HCEC 1CT (cell line): ENCODE results near the gene CPE.
A peak's percentile ranks its signal among the peaks of the same experiment; 100 is the strongest.

Experiments used
- DNase-seq: peaks from one replicate; pipeline ENCODE4 v3.0.0-alpha.2; 2017

CPE gene

GRCh38 chr4:165515201-165515600 is 136.4 kb downstream of the CPE start:
- no peak for DNase-seq

DNA sequence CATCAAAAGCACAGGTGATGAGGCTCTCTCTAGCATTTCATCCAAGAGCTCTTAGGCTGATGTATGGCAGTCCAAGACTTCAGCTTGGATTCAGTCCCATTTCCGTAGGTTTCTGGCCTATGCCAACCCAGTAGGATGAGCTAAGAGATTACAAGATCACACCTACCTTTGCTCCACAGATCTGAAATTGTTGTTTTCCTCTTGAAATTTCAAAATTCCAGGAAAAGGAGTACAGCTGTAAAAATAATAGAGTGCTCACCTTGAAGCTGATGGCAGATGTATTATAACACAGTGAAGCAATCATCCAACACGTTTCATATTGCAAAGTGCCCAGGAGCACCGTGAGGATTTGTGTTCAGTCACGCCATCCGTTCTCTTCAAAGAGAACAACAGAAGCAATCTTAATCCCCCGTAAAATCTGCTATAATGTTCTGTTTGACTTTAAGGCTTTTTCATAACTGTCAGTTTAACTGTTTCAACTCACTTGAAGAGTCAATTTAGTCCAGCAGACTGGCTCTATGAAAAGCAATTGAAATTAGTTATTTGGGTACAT is 137.5 kb downstream of the CPE start:
- no peak for DNase-seq

GRCh38 chr4:165517216-165517615 is 138.4 kb downstream of the CPE start:
- DNase-seq: no peak

- no peak for DNase-seq
Measured at GRCh38 chr4:165518024-165518616, 139.3 kb downstream of the CPE start.

- DNase-seq: no peak
Measured at GRCh38 chr4:165518686-165519085, 139.9 kb downstream of the CPE start.

GRCh38 chr4:165519591-165519990 is 140.8 kb downstream of the CPE start:
- DNase-seq: no peak

GRCh38 chr4:165520086-165520485 is 141.3 kb downstream of the CPE start:
- DNase-seq: no peak

- no peak for DNase-seq
Measured at GRCh38 chr4:165522050-165522449, 143.2 kb downstream of the CPE start.

- no peak for DNase-seq
Measured at GRCh38 chr4:165524532-165525190, 145.9 kb downstream of the CPE start.

- no peak for DNase-seq
Measured at GRCh38 chr4:165532976-165533375, 154.2 kb downstream of the CPE start.

DNA sequence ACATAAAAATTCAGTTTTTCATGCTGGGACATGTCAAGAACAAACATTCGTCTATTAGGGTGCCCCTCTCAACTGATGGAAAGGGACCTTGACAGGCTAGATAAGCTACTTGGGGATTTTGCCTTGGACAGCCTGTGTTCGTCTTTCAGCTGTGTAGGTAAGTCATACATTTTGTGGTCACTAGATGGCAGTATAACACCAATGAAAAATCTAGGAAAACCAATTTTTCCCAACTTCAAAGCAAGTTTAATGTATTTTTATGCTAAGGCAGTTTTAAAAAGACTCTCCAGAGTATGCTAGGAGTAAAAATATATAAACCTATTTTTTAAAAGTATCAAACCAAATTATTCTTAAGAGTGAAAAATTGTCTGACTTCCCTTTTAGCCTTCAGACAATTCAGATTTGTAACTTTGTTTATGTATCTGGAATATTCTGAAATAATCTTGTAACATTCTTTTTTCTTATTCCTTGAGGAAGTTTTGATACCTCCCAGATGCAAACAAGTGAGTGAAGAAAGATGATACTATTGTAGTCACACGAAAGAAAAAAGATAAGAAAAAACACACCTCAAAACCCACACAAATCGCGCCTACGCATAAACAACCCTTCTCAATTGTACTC is 158.3 kb downstream of the CPE start:
- peak; percentile 15 for DNase-seq

- DNase-seq: no peak
Measured at GRCh38 chr4:165539801-165540200, 161.0 kb downstream of the CPE start.

DNA sequence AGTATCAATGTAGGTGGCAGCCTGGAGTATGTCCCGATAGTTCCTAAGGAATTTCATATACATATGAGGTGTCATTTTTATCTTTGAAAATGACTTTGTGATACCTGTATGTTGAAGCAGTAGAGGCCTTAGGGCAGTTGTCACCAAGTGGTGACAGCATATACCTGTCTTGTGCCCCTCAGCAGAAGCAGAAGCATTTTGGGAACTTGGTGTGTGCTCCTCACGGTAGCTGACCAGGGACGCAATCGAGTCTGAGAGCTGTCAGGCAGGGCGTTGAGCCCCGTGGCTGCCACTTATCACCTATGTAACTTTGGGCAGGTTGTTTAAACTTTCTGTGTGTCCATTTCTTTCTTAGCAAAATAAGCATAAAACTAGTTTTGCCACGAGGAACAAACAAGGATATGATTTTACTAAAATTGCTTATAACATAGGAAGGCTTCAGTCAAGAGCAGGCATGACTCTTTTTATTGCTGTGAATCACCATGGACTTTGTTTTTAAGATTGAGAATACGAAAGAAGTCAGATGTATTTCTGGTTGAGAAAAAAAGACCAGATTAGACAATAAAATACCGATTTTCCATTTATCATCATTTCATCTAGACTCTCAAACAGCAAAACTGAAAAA is 161.5 kb downstream of the CPE start:
- no peak for DNase-seq

DNA sequence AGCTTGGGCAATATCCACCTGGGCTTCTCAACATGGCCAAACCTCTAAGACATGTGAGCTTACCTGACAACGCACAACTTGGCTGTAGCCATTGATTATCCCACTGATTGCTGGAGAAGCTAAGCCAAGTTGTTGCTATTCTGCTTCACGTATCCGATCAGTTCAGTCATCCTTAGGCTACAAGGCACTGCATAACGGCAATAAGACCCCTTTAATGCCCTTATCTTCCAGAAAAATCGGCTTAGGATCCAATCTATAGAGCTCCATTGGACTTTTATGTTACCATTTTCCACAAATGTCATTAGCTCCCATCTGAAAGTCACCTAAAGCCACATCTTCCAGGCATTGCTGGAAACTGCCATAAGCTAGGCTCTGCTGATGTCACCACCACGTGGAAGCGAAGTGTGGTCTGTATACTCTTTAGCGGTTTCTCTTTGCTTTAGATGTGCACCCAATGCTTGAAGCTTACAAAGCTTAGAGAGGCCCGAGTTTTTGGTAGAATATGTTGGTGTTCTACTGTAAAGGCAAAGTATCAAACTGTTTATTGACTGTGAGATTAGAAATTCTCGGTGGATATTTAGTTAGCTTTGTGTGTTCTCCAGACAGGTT is 163.1 kb downstream of the CPE start:
- DNase-seq: no peak

GRCh38 chr4:165542476-165542875 is 163.7 kb downstream of the CPE start:
- DNase-seq: no peak
